Measurements from ENCODE around the gene DAZAP2.

The DAZAP2 gene

GRCh38 chr12:51225771-51226170, 12.9 kb upstream of the DAZAP2 start:
- TF ChIP-seq GATA2 (IDR thresholded peaks at IDR 0.05; ENCODE audit: low read depth, low read length): no peak
- TF ChIP-seq GATA3 (IDR thresholded peaks at IDR 0.05; ENCODE audit: low read depth, low read length): no peak

DNA sequence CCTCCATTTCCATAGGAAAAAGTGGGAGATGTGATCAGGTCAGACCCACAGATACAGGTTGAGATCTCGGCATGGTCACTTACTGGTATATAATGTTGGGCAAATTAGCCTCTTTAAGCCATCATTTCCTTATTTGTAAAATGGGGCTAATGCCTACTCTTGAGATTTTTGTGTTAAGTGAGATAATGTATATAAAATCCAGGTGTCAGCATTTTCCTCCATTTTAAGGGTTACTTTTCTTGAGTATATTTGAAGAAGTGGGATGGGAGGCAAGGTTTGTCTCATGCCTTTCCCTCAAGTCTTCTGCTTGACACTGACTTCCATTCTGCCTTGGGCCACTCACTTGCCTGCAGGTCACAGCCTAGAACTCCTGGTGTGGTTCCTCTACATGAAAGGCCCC, 10.7 kb upstream of the DAZAP2 start:
- TF ChIP-seq GATA2 (IDR thresholded peaks at IDR 0.05; ENCODE audit: low read depth, low read length) (no peak), GATA3 (IDR thresholded peaks at IDR 0.05; ENCODE audit: low read depth, low read length) (no peak)

DNA sequence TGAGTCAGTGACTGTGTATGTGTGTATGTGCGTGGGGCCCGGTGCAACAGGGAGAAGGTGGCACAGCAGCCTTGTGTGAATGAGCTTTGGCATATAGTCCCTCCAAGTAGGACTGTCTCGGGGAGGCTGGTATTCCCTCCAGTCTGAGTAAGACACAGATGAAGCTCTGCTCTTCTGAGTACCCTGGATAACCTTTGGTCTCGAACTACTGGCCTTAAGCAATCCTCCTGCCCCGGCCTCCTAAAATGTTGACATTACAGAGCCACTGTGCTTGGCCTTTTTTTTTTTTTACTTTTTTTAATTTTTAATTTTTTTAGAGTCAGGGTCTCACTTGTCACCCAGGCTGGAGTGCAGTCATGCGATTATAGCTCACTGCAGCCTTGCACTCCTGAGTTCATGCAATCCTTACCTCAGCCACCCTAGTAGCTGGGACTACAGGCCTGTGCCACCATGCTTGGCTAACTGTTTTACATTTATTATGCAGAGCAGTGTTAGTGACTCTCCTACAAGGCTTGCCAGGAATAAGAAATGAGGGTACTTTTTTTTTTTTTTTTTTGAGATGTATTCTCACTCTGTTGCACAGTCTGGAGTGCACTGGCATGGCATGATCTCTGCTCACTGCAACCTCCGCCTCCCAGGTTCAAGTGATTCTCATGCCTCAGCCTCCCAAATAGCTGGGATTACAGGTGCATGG, 9.4 kb upstream of the DAZAP2 start:
- TF ChIP-seq GATA2 (IDR thresholded peaks at IDR 0.05; ENCODE audit: low read depth, low read length): no peak
- TF ChIP-seq GATA3 (IDR thresholded peaks at IDR 0.05; ENCODE audit: low read depth, low read length): no peak

DNA sequence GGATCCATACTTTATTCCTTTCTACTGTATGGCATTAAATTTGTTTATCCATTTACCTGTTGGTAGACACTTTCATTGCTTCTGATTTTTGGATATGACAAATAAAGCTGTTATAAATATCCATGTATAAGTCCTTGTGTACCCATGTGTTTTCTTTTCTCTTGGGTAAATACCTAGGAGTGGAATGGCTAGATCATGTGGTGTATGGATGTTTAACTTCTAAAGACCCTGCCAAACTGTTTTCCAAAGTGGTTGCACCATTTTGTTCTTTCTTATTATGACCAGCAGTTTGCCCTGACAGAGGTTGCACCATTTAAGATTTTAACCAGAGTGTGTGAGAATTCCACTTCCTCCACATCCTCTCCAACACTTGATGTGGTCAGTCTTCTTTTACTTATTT, 6.0 kb upstream of the DAZAP2 start:
- no peak for TF ChIP-seq GATA3 (IDR thresholded peaks at IDR 0.05; ENCODE audit: low read depth, low read length)
- TF ChIP-seq GATA2 (IDR thresholded peaks at IDR 0.05; ENCODE audit: low read depth, low read length): no peak

DNA sequence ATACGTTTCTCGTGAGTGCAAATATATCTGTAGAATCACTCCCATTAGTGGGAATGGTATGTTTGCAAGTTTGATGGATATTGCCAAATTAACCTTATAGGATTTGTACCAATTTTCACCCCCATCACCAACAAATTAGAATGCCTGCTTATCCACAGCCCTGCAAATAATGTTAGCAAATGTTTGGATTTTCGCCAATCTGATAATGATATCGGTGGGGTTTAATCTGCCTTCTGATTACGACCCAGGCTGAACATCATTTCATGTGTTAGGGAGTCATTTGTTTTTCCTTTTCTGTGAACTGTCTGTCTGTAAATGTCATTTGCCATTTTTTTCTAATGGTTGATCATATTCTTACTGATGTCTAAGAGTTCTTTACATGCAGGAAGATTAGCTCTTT, 4.1 kb upstream of the DAZAP2 start:
- TF ChIP-seq GATA2 (IDR thresholded peaks at IDR 0.05; ENCODE audit: low read depth, low read length) (peak; percentile 86), GATA3 (IDR thresholded peaks at IDR 0.05; ENCODE audit: low read depth, low read length) (peak; percentile 84)

DNA sequence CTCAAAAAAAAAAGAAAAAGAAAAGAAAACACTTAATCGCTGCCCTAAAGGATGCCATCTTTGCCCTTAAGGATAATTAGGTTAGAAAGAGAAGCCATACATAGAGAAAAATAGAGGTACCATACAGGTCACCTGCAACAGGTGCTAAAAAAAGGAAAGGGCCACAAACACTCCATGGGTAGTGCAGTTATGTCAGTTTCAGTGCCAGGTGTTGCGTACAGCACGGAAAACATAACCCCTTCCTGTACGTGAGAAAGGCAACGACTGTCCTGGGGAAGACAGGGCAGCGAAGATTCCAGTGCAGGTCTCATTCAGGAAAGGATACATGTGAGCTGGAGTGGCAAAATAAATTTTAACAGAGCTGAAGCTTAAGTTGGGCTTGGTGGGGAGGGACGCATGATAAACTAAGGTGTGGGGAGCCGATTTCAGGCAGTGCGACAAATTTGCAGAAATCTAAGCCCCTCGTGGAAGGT, 553 bp upstream of the DAZAP2 start:
- TF ChIP-seq GATA2 (IDR thresholded peaks at IDR 0.05; ENCODE audit: low read depth, low read length): no peak
- TF ChIP-seq GATA3 (IDR thresholded peaks at IDR 0.05; ENCODE audit: low read depth, low read length): no peak

- no peak for TF ChIP-seq GATA3 (IDR thresholded peaks at IDR 0.05; ENCODE audit: low read depth, low read length)
- TF ChIP-seq GATA2 (IDR thresholded peaks at IDR 0.05; ENCODE audit: low read depth, low read length): no peak
Measured at GRCh38 chr12:51240971-51241370, 2.3 kb downstream of the DAZAP2 start.

DNA sequence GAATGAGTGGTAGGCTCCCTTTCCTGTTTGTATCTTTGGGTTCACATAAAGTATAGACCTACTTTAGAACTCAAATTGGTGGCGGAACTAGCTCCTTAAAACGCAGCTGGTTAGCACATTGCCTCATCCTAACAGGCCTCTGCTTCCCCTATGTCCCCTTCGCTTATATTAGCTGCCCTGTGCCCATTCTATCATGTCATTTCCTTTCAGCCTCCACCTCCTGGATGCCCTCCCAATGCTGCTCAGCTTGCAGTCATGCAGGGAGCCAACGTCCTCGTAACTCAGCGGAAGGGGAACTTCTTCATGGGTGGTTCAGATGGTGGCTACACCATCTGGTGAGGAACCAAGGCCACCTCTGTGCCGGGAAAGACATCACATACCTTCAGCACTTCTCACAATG, 3.5 kb downstream of the DAZAP2 start:
- TF ChIP-seq GATA3 (IDR thresholded peaks at IDR 0.05; ENCODE audit: low read depth, low read length) (no peak), GATA2 (IDR thresholded peaks at IDR 0.05; ENCODE audit: low read depth, low read length) (no peak)

DNA sequence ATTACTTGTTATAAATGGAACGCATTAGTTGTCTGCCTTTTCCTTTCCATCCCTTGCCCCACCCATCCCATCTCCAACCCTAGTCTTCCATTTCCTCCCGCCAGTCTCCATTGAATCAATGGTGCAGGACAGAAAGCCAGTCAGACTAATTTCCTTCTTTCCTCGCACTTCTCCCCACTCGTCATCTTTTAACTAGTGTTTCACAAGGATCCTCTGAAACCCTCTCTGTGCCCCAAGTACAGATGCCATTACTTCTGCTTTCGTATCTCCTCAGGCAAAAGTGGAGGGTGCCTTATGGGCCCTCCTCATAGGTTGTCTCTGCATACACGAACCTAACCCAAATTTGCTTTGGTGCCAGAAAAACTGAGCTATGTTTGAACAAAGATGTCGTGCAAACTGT, 4.2 kb downstream of the DAZAP2 start:
- no peak for TF ChIP-seq GATA2 (IDR thresholded peaks at IDR 0.05; ENCODE audit: low read depth, low read length)
- no peak for TF ChIP-seq GATA3 (IDR thresholded peaks at IDR 0.05; ENCODE audit: low read depth, low read length)

- no peak for TF ChIP-seq GATA2 (IDR thresholded peaks at IDR 0.05; ENCODE audit: low read depth, low read length)
- TF ChIP-seq GATA3 (IDR thresholded peaks at IDR 0.05; ENCODE audit: low read depth, low read length): no peak
Measured at GRCh38 chr12:51244269-51244668, 5.6 kb downstream of the DAZAP2 start.

DNA sequence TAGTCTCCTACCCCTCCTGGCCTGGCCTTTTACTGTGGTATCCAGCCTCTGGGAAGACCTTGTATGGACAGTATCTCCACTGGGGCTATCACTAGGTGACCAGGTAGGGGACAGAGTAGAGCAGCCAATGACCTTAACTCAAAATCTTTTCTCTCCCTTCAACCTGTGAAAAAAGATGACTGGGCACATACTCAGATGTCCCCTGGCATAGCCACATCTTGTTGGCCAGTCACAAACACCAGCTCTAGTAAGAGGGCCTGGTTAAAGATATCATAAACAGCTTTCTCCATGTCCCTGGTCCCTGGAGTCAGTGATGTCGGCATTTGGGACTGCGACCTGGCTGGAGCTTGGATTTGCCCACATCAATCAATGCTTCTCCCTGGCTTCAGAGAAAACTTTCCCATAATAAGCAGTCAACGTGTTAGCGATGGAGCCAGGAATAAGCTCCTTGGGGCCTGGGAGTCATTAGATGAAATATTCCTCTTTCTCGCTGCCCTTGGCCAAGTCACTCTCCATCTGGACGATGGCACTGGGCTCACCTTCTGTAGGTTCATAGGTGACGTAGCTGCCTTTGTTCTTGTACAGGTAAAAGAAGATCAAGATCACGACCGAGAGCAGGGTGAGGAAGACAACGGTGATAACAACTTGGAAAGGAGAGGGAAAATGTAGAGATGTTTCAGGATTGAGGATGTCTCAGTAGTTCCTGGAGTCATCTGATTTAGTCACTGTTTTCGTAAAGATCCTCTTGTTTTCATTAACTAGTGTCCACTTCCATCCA, 7.0 kb downstream of the DAZAP2 start:
- TF ChIP-seq GATA3 (IDR thresholded peaks at IDR 0.05; ENCODE audit: low read depth, low read length): no peak
- TF ChIP-seq GATA2 (IDR thresholded peaks at IDR 0.05; ENCODE audit: low read depth, low read length): no peak

DNA sequence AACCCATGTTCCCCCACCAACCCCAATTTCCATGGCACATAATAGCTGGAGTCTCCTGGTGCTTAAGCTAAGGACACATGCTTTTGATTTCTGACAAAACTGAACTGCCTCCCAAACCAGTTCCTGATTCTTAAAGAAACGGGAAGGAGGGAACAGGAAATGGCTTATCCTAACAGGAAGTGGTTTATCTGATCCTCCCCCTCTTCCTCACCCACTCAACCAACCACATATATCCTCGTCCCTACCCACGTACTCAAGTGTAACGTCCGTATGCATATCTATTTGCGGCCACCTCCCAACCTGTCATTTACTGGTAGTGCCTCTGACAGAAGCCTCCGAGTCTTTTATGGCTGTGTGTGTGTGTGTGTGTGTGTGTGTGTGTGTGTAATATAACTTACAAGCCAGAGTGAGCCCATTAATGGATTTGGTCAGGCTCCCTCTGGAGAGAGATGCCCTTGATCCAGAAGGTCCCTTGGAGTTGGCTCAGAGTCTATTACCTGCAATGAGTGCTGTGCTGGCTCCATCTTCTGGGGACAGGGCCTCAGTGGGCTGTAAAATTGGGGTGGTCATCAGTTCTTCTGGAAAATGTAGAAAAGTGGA, 7.7 kb downstream of the DAZAP2 start:
- TF ChIP-seq GATA3 (IDR thresholded peaks at IDR 0.05; ENCODE audit: low read depth, low read length): no peak
- TF ChIP-seq GATA2 (IDR thresholded peaks at IDR 0.05; ENCODE audit: low read depth, low read length): no peak

GRCh38 chr12:51247523-51248206, 9.0 kb downstream of the DAZAP2 start:
- TF ChIP-seq GATA3 (IDR thresholded peaks at IDR 0.05; ENCODE audit: low read depth, low read length) (no peak), GATA2 (IDR thresholded peaks at IDR 0.05; ENCODE audit: low read depth, low read length) (no peak)

- TF ChIP-seq GATA3 (IDR thresholded peaks at IDR 0.05; ENCODE audit: low read depth, low read length) (no peak), GATA2 (IDR thresholded peaks at IDR 0.05; ENCODE audit: low read depth, low read length) (no peak)
Measured at GRCh38 chr12:51253276-51253675, 14.7 kb downstream of the DAZAP2 start.
